IPS-11a (cell line): ENCODE measurements around the gene KIF26A.

Experiments used
- H3K4me3 ChIP-seq: one replicate; pipeline ENCODE4 v1.5.1; 2013; ENCODE audit warnings: low read depth, low read length, control low read depth

Gene KIF26A

DNA sequence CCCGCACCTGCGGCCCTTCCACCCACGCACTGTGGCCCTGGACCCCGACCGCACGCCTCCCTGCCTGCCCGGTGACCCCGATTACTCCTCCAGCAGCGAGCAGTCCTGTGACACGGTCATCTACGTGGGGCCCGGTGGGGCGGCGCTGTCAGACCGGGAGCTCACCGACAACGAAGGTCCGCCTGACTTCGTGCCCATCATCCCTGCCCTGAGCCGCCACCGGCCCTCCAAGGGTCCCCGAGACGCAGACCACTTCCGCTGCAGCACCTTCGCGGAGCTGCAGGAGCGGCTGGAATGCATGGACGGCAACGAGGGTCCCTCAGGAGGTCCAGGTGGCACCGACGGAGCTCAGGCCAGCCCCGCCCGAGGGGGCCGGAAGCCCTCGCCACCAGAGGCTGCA is 36.7 kb downstream of the KIF26A start:
- no peak overlapping the region for H3K4me3 ChIP-seq

DNA sequence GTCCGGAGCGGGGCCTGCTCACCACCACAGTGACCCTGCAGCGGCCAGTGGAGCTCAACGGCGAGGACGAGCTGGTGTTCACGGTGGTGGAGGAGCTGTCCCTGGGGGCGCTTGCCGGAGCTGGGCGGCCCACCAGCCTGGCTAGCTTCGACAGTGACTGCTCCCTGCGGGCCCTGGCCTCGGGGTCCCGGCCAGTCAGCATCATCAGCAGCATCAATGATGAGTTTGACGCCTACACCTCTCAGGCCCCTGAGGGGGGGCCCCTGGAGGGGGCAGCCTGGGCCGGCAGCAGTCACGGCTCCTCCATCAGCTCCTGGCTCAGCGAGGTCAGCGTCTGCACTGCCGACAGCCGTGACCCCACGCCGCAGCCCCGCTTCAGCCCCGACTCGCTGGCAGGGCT is 37.4 kb downstream of the KIF26A start:
- H3K4me3 ChIP-seq, result no peak overlapping the region

DNA sequence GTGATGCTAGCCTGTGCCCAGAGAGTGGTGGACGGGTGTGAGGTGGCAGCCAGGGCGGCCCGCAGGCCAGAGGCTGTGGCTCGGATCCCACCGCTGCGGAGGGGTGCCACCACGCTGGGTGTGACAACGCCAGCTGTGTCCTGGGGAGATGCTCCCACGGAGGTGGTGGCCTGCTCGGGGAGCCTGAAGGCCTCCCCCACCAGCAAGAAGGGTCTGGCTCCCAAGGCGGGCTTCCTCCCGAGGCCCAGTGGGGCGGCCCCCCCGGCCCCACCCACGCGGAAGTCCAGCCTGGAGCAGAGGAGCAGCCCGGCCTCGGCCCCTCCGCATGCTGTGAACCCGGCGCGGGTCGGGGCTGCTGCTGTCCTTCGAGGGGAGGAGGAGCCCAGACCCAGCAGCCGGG is 38.2 kb downstream of the KIF26A start:
- H3K4me3 ChIP-seq, result no peak overlapping the region

DNA sequence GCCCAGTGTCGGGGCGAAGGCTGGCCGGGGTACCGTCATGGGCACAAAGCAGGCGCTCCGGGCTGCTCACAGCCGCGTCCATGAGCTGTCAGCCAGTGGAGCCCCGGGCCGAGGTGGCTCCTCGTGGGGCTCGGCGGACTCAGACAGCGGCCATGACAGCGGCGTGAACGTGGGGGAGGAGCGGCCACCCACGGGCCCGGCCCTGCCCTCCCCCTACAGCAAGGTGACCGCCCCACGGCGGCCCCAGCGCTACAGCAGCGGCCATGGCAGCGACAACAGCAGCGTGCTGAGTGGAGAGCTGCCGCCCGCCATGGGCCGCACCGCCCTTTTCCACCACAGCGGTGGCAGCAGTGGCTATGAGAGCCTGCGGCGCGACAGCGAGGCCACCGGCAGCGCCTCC is 39.0 kb downstream of the KIF26A start:
- no peak overlapping the region for H3K4me3 ChIP-seq

DNA sequence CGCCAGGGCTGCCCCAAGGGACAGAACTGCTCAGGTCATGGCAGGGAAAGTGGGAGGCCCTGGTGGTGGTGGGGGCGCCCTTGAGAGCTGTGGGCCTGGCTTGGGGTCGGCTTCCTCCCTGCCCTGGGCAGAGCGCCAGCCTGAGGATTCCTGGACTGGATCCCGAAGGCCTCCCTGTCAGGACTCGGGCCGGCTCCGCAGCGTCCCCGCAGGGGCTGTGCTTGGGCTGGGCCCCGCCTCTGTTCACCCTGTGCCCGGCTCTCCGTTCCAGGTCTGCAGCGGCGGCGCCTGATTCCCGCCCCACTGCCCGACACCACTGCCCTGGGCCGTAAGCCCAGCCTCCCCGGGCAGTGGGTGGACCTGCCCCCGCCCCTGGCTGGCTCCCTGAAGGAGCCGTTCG is 39.9 kb downstream of the KIF26A start:
- no peak overlapping the region for H3K4me3 ChIP-seq

DNA sequence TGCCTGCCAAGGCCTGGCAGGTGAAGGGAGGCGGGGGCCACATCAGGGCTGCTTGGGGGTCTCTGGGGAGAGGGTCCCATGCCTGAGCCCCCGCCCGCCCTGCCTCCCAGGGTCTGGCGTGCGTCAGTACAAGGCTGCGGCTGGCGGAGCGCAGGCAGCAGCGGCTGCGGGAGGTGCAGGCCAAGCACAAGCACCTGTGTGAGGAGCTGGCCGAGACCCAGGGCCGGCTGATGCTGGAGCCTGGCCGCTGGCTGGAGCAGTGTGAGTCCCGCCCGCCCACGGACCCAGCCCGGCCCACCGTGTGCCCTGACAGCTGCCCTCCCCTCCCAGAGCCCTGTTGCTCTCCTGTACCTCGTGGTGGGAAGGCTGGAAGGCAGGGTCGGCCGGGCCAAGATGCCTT is 40.7 kb downstream of the KIF26A start:
- no peak overlapping the region for H3K4me3 ChIP-seq

DNA sequence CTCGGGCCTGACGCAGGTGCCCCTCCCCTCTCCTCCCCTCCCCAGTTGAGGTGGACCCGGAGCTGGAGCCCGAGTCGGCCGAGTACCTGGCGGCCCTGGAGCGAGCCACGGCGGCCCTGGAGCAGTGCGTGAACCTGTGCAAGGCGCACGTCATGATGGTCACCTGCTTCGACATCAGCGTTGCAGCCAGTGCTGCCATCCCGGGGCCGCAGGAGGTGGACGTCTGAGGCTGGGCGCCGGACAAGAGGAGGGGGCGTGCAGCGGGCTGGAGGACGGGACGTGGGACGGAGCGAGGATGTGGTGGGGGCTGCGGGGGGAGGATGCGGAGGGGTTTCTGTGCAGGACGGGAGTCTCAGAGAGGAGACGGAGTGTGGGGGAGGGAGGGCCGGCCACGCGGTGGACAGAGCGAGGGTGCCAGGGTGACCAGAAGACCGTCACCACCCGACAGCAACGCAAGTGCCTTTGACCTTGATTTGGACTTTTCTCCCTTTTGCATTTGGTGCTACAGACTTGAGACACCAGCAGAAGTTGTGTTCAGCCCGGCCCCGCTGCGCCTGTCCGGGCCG is 41.3 kb downstream of the KIF26A start:
- no peak overlapping the region for H3K4me3 ChIP-seq

DNA sequence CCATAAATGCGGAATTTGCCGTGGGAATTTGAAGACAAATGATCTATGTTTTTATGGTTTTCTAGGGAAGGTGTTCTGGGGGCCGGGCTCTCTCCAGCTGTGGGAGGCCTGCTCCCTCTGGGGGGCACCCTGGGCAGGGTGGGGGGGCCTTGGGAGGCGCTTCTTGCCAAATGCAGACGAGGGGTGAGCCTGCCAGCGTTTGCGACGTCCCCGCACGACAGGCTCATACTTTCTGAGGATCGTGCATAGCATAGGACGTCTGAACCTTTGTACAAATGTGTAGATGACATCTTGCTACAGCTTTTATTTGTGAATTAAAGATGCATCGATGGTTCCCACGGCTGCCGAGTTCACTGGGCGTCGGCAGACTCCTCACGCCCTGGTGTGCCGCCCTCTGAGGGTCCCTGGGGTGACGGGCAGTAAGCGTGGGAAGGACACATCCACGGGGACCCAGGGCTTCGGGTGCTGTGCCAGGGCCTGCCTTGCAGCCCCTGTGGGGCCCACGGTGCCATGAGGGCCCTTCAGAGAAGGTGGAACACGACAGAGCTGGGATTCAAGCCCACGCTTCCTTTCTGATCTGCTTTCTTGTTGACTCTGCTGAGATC is 42.3 kb downstream of the KIF26A start:
- H3K4me3 ChIP-seq, result no peak overlapping the region

DNA sequence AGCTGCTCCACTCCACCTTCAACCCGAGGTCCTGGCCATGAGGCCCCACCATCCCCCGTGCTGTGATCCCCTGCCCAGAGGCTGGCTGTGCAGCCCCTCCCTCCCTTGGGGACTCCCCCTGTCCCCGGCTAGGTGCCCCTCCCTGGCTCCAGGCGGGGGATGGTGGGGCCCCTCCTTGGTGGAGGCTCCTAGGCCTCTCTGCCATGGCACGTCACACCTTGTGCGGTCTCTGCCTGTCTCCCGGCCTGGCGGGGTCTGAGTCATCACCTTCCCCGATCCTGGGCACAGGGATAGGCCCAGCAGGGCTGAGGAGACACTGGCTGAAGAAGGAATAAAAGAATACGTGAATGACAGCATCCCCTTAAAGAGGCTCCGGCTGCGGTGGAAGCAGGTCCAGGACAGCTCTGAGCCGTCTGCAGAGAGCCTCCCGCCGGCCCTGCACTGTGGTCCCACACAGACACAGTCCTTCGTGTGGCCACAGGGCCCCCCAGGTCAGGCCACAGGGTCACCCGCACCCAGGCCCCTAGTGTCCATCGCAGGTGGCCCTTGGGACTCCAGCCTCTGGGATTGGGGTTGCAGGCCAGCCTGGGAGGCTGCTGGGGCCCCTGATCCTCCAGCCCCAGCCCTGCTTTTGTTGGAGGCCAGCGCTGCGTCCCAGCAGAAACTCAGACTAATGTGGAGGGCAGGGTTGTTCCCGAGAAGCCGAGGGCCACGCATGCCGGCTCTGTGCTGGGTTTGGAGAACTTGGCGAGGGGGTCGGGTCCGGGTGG is 43.6 kb downstream of the KIF26A start:
- no peak overlapping the region for H3K4me3 ChIP-seq

DNA sequence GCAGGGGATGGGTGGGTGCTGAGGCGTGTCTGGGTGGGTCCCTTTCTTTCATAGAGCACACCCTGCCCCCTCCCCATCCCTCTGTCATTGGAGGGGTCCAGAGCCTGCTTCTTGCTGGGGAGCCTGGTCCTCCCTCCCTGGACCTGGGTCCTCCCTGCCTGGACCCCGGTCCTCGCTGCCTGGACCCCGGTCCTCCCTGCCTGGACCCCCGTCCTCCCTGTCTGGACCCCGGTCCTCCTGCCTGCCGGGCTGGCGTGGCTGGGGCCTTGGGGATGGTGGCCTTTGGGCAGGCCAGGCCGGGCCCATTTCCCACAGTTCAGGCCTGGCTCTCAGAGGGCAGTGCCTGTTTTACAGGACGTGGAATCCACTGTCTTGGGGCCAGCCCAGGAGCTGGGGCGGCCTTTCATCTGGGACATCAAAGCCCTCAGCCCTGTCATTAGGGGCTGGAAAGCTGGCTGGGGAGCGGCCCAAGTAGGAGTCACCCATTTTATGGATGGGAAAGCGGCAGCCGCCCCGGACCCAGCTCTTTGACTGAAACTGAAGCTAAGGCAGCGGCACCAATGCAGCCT is 44.6 kb downstream of the KIF26A start:
- H3K4me3 ChIP-seq, result no peak overlapping the region

DNA sequence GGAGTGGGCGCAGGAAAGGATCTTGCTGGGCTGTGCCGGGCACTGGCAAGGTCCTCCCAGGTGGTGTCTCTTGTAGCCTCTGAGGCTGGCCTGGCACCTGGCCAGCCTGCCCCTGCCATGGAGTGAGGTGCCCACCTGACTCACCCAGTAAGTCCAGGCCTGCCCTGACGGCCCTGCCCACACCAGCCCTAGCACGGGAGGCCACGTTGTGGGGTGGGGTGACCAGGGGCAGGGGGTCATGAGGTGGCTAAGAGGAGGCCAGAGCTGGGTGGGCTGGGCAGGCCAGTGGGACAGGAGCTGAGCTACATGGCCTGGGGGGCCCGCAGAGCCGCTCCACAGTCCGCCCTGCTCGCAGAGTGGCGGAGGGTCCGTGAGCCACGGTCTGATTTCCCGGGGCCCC is 45.4 kb downstream of the KIF26A start:
- no peak overlapping the region for H3K4me3 ChIP-seq

DNA sequence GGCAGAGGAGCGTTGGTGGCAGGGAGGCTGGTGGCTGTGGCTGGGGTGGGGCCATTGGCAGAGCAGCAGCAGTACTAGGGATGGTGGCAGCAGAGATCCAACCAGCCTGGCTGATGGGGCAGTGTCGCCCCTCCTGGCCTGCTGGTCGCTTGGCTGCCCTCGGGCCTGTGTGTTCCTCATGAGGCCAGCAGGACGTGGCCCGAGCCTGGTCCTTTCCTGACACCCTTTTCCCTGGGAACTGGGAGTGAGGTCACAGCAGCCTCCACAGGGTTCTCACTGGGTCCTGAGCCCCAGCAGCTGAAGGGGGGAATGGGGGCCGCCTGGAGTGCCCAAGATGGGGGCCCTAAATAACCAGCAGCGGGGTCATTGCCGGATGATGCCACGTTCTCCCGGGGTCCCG is 46.1 kb downstream of the KIF26A start:
- no peak overlapping the region for H3K4me3 ChIP-seq

DNA sequence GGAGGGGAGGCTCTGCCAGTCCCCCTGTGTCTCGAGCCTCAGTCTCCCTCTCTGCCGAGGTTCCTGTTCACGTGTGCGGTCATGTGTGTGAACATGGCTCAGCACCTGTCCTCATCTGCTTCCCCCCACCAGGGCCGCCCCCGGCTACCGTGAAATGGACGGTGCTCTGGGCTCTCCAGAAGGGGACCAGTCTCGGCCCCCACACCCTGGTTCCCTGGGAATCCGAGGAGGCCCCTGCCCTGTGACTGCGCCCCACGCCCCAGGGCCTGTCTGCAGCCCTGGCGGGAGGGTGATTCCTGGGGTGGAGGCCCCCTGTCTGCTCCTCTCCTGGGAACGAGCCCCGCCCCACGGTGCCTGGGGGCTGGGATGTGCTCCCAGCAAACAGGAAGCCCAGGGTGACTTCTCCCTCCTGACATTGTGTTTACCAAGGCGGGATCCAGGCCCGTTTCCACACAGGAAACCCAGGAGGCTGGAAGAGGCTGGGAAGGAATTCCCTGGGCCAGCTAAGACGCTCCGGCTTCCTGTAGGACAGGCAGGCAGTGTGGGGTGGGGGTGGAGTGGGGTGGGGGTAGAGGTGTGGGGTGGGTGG is 46.6 kb downstream of the KIF26A start:
- no peak overlapping the region for H3K4me3 ChIP-seq

DNA sequence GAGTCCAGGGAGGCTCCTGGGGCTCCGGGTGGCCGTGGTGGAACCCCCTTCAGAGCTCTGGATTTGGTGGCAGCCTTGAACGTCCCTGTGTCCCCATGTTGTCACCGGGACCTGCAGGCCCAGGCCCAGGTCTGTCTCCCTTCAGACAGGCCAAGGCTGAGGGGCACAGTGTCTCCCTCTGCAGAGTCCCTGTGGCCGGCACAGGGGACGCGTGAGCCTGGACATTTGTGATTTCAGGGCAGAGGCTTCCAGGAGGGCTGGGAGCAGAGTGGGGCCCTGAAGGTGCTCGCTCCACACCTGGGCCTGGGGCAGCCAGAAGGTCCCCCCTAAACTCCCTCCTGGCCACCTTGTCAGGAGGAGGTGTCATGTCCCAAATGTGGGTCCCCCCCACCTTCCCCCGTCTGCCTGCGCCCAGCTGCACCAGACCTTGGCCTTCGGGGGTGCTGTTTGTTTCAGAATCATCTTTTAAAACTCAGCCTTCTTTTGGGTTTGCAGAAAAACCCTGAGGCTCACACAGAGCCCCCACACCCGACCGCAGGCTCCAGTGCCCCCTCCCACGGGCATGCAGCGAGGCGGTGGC is 47.6 kb downstream of the KIF26A start:
- no peak overlapping the region for H3K4me3 ChIP-seq

DNA sequence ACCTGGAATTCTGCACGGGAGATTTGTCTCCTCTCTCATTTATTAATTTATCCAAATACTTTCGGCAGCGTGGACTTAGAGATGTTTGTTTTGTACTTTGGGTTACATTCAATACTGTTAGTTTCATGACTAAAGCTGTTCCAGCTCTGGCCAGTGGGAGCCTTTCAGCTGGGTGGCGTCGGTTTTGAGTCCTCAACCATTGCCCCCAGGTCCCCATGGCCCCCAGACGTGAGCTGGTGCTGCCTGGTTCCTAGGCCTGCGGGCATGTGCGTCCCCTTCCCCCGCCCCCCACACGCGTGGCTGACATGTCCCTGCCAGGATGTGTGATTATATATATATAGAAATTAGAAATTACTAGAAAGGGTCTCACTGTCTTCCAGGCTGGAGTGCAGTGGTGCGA is 48.2 kb downstream of the KIF26A start:
- H3K4me3 ChIP-seq, result no peak overlapping the region

DNA sequence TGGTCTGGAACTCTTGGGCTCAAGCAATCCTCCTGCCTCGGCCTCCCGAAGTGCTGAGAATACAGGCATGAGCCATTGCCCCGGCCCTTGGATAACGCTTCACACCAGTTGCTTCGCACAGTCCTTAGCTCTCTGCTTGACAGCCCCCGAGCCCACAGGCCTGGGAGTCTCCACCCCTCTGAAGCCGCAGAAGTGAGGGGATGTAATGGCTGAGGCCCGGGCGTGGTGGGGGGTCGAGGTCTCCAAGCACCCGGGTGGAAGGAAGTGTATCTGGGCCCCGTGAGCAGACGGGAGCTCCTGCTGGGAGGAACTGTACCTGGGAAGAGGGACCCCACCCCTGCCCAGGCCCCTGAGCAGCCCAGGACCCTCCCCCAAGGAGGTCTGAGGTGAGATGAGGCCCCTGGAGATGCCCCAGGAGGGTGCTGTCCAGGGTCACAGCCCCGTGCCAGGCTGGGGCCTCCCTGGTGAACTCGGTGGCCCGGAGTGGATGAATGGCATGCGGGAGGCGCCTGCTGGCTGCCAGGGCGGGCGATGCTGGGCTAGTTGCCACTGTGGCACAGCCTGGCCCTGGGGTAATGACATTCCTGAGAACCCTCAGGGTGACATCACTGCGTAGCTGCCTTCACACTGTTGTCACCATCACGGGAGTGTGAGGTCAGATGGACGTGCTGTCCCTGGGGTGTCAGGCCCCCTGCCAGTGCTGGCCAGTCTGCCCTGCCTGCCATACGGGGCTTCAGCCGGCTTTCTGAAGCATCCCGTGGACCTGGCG is 48.9 kb downstream of the KIF26A start:
- H3K4me3 ChIP-seq, result no peak overlapping the region

DNA sequence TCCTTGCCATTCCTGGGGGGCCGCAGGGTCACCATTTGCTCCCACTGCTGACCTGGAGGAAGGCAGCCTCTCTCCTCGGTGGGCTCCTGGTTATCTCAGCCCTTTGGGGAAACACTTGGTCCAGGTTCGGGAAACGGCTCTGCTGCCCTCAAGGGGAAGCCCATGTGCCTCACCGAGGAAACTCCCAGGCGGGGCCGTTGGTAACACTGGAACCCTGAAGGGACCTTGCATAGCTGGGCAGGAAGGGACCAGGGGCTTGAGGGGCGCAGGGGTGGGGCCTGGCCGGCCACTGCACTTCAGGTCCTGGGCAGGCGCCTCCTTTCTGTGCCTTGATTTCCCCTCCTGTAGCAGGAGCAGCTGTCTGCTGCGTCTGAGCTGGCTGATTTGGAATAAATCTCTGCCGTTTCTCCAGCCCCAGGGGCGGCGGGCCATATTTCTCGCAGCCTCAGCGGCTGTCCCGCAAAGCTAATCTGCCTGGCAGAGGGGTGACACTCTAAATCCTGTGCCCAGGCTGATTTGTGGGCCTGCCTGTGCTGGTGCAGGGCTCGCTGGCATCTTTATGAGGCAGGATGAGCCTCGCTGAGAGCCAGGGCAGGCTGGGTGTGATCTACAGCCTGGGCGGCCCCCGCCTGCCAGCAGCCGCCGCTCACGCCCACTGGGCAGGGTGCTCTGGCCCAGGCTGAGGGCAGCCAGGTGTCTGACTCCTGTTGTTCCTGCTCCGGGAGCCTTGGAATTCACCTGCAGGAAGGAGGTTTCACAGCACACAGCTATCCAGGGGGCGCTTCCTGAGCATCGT is 49.7 kb downstream of the KIF26A start:
- no peak overlapping the region for H3K4me3 ChIP-seq

DNA sequence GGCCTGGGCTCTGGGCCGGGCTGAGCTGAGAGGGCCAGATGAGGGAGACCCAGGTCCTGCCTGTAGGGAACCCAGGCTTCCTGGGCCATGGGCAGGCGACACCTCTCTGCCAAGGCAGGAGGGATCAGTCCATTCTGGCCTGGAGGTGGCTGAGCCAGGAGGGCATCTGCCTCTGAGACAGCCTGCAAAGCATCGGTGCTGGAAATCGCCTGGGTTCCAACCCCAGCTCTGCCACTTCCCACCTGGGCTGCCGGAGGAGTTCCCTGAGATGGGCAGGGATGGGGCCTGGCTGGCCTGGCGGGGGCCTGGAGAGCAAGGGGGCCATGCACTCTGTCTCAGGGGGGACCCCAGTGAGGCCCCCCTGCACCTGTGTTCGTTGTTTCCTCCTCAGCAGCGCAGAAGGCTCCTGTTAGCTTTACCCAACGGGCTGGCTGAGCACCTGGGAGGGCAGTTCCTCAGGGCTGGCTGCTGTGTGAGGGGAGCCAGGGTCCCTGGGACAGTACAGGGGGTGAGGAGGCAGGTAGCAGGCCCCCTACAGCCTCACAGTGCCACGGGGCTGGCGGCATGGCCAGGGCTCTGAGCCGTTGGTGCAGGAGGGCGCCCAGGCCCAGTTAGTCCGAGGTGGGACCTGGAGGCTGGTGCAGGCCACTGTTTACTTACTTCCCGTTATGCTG is 50.5 kb downstream of the KIF26A start:
- H3K4me3 ChIP-seq, result no peak overlapping the region

DNA sequence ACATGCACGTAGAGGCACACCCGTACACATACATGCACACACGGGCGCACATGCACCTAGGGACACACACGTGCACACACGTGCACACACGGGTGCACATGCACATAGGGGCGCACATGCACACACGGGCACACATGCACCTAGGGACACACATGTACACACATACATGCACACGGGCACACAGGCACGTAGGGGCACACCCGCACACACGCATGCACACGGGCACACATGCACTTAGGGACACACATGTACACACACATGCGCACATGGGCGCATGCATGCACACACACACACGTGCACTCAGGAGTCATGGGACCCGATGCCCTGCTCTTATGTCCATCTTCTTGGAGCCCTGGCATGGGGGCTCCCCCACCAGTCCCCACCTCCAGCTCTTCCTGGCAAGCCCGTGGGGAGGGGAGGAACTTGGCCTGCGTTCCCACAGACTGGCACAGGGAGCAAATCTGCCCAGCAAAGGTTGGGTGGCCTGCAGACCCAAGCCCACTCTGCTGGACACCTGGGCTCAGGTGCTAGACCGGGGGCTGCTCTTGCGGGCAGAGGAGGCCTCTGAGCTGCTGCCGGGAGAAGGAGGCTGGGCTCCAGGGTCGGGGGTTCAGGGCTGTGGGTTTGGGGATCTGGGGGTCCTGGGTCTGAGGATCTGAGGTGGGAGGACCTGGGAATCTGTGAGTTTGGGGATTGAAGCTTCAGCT is 51.4 kb downstream of the KIF26A start:
- no peak overlapping the region for H3K4me3 ChIP-seq
